H1 (cell line): ENCODE data around the gene CDH26.

Source experiments
- CBX5 ChIP-seq: fragments of 300-800, 300-1000 bp; sonication (generic); IDR thresholded peaks from 2 replicates; pipeline ENCODE4 v1.7.1; 2016; ENCODE audit warnings: antibody characterized with exemption, low read length, low read depth
- CBX8 ChIP-seq: fragments of 300-800, 300-1000 bp; sonication (generic); IDR thresholded peaks from 2 replicates; pipeline ENCODE4 v1.7.1; 2016; ENCODE audit warnings: low read depth, low read length, borderline replicate concordance
- EP300 ChIP-seq, 2 experiments: IDR thresholded peaks; 1 replicate in 1 of 2; 2 replicates in 1 of 2; pipeline ENCODE4 v1.6.1; 2011 to 2012; ENCODE audit warnings: low read depth in 2 of 2, low read length in 2 of 2, mild to moderate bottlenecking in 2 of 2, borderline replicate concordance in 1 of 2, inconsistent platforms in 1 of 2, moderate library complexity in 1 of 2
- POLR2A ChIP-seq, 2 experiments: IDR thresholded peaks; 1 replicate in 1 of 2; 2 replicates in 1 of 2; pipeline ENCODE4 v1.6.1; 2011; ENCODE audit warnings: low read depth in 2 of 2, low read length in 2 of 2, mild to moderate bottlenecking in 2 of 2; ENCODE audit errors: control extremely low read depth in 1 of 2
- POU5F1 ChIP-seq: IDR thresholded peaks from 2 replicates; pipeline ENCODE4 v1.6.1; 2011; ENCODE audit warnings: low read depth, mild to moderate bottlenecking, low read length, moderate library complexity
- SAP30 ChIP-seq: fragments of 300-600 bp; sonication (generic); IDR thresholded peaks from 2 replicates; pipeline ENCODE4 v1.7.1; 2012; ENCODE audit warnings: low read length, moderate library complexity, mild to moderate bottlenecking, inconsistent platforms; ENCODE audit not compliant: insufficient read depth, insufficient replicate concordance
- TBP ChIP-seq: IDR thresholded peaks from 2 replicates; pipeline ENCODE4 v1.6.1; 2011; ENCODE audit warnings: low read depth, low read length, improper control_type of control experiment
- YY1 ChIP-seq: IDR thresholded peaks from 2 replicates; pipeline ENCODE4 v1.6.1; 2011; ENCODE audit warnings: low read depth, mild to moderate bottlenecking, low read length
- ZNF274 ChIP-seq: IDR thresholded peaks from 2 replicates; pipeline ENCODE4 v1.7.0; 2012; ENCODE audit warnings: low read length, borderline replicate concordance; ENCODE audit errors: extremely low read depth
- TF ChIP-seq, protein P1 (sequence below), 3 experiments: IDR thresholded peaks; 1 replicate in 2 of 3; 2 replicates in 1 of 3; pipeline versions ENCODE4 v1.5.1 to v1.6.1; 2011; ENCODE audit warnings: low read length in 3 of 3, mild to moderate bottlenecking in 3 of 3, inconsistent platforms in 2 of 3, low read depth in 1 of 3, moderate library complexity in 1 of 3; ENCODE audit not compliant: insufficient read depth in 1 of 3; ENCODE audit errors: control extremely low read depth in 1 of 3

DNA sequence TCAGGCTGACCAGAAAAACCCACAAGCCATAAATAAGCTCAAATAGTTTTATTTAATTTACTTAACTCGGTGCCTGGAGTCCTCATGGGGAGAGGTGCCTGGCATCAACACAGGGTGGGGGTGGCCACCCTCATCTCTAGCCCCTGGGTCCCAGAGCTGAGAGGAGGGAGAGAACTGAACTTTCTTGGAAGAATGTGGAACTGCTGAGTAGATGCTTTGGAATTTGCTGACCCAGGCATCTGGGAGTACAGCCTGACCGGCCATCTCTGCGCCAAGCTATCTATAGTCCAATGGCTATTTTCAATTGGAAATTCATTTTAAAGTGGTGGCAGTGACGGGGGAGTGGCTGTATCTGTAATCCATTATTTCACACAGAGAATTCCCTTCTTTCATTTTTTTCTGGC is 104.8 kb downstream of the CDH26 start:
- TF ChIP-seq, protein P1, sequence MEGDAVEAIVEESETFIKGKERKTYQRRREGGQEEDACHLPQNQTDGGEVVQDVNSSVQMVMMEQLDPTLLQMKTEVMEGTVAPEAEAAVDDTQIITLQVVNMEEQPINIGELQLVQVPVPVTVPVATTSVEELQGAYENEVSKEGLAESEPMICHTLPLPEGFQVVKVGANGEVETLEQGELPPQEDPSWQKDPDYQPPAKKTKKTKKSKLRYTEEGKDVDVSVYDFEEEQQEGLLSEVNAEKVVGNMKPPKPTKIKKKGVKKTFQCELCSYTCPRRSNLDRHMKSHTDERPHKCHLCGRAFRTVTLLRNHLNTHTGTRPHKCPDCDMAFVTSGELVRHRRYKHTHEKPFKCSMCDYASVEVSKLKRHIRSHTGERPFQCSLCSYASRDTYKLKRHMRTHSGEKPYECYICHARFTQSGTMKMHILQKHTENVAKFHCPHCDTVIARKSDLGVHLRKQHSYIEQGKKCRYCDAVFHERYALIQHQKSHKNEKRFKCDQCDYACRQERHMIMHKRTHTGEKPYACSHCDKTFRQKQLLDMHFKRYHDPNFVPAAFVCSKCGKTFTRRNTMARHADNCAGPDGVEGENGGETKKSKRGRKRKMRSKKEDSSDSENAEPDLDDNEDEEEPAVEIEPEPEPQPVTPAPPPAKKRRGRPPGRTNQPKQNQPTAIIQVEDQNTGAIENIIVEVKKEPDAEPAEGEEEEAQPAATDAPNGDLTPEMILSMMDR (IDR thresholded peaks at IDR 0.05; ENCODE audit: control extremely low read depth in 1 of 3, insufficient read depth in 1 of 3, low read depth in 1 of 3, low read length in 3 of 3), result no peak
- TF ChIP-seq SAP30, result no peak
- no peak for TF ChIP-seq CBX5
- no peak for TF ChIP-seq YY1
- no peak for TF ChIP-seq POU5F1
- no peak for TF ChIP-seq POLR2A (IDR thresholded peaks at IDR 0.05; ENCODE audit: control extremely low read depth in 1 of 2, low read depth in 2 of 2, low read length in 2 of 2)
- no peak for TF ChIP-seq TBP
- TF ChIP-seq EP300 (IDR thresholded peaks at IDR 0.05; ENCODE audit: borderline replicate concordance in 1 of 2, low read depth in 2 of 2, low read length in 2 of 2), result no peak
- TF ChIP-seq CBX8, result no peak
- no peak for TF ChIP-seq ZNF274
